Left forelimb (tissue), 1 donor: Measurements from ENCODE around the gene MGST2.

ENCODE experiments used
- DNase-seq: peaks from one replicate; pipeline ENCODE4 v3.0.0-alpha.2; 2018; ENCODE audit warnings: low spot score

The MGST2 gene

DNA sequence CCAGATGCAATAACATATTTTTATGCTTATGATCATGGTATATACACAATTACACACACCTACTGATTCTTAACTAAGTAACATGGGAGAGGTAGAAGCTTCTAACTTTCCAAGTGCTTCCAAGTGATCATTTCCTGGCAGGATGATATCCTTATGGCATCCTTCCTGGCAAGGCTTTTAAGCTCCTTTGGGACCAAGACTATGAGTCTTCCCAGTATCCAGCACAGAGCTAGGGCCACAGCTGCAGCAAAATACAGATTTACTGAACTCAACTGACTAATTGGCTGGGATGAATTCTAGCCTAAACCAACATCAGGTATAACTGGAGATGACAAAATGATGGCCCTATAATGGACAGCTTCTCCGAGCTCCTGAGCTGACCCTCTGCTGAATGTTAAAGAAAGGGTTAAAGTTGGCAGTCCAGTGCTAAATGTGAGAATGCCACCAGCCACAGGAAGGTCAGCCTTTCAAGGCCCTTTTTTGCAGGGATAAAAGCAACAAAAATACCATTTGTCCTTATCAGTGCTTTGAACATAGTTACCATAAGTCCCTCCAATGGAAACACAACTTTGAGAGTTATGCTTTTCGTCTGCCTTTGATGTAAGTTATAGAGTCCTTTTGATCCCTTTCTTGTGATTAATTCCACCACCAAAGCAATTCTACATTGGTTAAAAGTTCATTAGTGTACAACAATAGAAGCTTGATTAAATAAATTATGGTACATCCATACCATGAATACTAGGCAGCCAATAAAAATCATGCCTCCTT, 73.4 kb downstream of the MGST2 start:
- no peak for DNase-seq

DNA sequence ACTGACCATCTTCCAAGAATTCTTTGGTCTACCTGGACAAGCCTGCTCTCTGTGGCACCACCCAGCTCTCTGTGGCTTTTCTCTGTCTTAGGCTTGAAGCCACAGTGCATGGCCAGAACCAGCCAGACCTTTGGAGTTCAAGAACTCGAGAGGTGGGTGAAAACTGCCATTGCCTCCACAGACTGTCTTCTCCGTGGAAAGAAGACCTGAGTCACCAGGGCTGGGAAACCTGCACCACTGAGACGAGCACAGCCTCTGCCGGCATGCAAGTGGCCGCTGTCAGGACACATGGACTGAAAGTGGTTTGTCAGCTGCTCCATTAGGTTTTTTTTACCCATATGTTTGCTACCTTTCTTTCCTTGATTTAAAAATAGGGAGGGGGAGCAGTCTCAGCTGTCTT, 74.5 kb downstream of the MGST2 start:
- no peak for DNase-seq

DNA sequence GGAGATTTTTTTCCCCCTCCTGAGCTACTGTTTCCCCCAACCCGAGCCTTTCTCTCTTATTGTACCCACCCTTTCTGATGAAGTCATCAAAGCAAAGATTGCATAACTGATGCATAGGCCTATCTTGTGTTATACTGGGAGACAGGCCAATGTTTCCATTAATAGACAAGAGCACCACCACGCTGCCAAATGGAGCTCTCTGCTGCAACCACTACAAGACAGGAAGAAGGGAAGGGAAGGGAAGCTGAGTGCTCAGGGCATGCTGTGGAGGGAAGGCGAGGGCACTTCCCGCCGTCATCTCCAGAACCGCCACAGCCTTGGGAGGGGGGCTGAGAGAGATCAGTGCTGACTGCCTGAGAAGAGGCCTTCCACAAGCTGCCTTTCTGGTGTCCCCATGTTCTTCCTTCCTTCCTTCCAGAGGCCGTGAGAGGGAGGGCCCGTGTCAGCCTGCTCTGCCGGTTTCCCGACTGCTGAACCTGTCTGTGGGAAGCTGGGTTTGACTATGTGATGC, 75.0 kb downstream of the MGST2 start:
- no peak for DNase-seq

DNA sequence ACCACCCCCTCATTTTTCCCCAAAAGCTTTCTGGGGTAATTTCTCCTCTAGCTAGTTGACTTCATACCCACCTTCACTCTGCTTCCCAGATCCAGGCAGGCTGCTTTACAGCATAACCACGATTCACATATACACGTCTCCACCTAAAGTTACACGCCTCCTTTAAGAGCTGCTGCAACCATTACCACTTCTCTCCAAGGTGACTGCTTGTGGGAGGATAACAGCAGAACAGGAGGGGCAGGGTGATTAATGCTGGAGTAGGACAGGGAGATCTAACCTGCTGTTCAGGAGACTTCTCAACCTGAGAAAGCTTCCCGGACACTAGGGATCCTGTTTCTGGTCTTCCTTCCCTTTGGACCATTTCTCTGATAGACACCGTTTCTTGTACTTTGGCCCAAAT, 77.4 kb downstream of the MGST2 start:
- no peak for DNase-seq

DNA sequence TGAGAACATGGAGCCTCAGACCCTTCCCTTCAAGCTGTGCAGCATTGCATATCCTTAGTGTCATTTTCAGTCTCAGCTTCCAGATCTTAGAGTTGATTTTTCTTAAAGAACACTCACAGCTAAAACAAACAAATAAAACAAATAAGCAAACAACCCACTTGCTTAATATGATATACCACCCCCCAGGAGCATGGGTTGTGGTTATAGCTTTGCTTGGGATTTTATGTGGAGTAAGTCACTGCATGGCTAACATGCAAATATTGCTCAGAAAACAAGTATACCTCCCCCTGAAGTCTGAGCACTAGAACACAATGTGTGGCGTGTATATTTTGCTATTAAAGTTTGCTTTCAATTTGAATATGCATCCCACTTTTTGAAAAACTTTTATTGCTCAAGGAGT, 78.6 kb downstream of the MGST2 start:
- DNase-seq = no peak

DNA sequence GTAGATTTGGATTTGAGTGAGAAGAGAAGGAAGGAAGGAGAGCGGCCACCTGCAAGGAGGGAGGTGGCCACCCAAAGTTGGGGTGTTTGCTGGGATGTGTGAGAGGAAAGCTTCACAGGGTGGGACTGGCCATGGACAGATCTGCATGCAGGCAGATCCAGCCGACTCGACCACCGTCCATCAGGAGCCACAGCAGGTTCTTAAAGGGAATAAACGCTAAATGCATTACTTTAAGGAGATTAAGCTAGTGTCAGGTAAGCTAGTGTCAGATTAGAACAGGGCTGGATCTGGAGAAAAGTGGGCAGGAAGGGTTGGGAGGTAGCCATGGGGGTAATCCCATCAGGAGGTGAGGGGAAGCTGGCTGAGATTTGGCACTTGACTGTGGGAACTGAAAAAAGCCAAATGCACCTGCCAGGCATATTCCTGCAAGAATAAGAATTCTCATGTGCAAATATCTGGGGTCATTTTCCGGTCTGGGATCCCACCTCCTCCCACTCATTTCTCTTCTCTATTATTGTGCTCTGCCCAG, 79.6 kb downstream of the MGST2 start:
- DNase-seq = no peak

DNA sequence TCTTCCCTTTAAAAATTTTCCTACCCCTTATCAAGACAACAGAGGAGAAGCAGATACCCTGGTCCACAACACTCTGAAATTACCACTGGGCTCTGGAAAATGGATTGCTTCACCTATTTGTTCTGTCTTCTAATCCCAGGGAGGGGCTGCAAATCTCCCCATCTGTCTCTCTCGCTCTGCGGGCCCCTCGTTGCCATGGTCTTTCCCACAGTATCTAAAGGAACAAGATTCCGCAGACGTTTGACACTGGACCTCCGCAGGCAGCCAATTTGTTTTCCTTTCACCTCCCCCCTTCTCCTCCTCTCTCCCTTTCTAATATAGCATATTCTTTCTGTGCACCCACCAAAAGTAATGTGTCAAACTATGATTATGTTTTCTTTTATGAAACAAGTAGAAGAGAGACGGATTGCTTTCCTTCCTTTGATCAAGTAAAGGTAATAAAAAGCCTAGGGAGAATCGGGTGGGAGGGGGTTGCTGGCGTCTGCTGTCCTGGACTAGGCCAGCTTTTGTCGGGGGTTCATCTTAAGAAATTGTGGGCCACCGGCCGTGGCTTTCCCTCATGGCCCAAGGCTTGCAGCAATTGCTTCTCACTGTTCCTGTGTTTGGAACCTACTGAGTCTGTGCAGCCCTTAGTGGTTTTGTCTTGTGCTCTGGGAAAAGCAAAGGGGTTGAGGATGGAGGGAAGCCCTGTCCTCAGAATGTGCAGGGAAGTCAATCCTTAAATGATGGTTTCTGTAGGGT, 81.0 kb downstream of the MGST2 start:
- DNase-seq = no peak

DNA sequence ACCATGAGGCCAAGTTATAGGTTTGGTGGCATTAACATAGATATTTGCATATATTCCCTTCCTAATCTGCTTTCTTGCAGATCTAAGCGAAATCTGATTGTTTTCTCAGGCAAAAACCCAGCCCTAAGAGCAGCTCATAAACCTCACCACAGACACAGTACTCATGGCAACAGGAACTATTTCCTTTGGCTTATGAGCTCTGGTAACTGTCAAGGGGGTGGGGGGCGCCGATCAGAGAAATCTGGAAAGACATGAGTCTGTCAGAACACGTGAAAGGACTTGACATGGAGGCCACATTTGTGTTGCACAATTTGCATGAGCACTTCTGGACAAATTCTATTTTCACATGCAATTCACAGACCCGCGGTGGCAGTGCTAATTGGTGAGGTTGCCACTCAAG, 83.7 kb downstream of the MGST2 start:
- no peak for DNase-seq

DNA sequence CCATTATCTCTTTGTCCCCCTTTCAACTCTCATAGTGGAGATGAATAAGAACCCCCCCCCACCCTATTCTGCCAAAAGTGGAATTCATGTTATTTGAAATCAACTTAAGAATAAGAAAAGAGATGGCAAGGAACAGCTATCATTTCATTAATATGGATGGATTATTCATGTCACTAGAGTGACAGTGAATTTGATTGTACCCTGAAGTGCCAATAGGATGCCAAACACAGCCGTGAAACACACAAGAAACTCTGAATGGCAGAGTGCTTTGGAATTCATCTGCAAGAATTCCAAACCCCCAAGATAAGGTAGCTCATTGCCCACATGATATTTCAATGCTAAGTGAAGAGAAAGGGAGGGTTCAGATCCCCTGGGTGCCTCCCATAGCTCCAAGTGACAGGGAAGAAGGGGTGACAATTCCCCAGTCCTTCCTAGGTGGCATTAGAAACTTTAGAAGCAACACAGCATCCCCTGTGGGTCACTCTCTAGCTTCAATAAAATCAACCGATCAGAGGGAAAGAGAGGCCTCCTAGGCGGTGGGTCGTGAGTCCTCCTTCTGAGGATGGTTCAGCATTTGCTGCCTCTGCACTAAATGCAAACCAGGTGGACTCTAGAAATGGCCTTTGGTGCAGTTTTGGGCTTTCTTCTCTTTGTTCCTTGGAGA, 84.3 kb downstream of the MGST2 start:
- DNase-seq = no peak

DNA sequence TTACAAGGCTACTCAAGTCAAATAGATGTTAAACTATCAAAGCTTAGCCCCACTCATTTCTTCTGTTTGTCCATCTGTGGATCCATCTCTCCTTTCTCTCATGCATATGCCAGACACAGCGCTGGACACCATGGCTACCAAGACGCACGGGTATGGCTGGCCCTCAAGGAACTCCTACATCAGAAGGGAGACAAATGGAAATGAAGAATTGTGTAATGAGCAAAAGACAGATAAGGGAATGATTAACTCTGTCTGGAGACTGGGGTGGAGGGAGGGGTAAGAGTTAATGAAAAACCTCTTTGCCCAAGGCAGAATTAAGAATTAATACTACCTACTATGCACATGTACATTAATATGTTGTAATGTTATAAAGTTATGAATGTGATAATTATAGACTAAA, 88.1 kb downstream of the MGST2 start:
- DNase-seq = no peak
